Neural progenitor cell (in vitro differentiated cells): ENCODE measurements around the gene RPTOR.
A peak's percentile ranks its signal among the peaks of the same experiment; 100 is the strongest.

Experiments
- CTCF ChIP-seq: fragments of 200-600 bp; sonication (generic); IDR thresholded peaks from 2 replicates; pipeline ENCODE4 v1.5.1; 2017; ENCODE audit warnings: antibody characterized with exemption, mild to moderate bottlenecking
- EZH2 ChIP-seq: fragments of 200-600 bp; sonication (generic); IDR thresholded peaks from 2 replicates; pipeline ENCODE4 v1.6.1; 2017; ENCODE audit warnings: antibody characterized with exemption, mild to moderate bottlenecking, moderate library complexity
- EZH2phosphoT487 ChIP-seq: fragments of 200-600 bp; sonication (generic); IDR thresholded peaks from 2 replicates; pipeline ENCODE4 v1.6.1; 2017; ENCODE audit warnings: antibody characterized with exemption

GRCh38 chr17:80692931-80693467, 148.4 kb downstream of the RPTOR start:
- TF ChIP-seq CTCF (peak; percentile 37), EZH2 (no peak), EZH2phosphoT487 (no peak)
